Measurements from ENCODE around the gene CPNE7. TPM values are rescaled to one million over a fixed set of nuclear protein-coding genes. Genes with fewer than 3 reads are reported as not detected.

The CPNE7 gene
- total and polyA plus RNA-seq, 2 of the 4 experiments (the other 2 are of a cell fraction) = 5.4 to 17.4 TPM

DNA sequence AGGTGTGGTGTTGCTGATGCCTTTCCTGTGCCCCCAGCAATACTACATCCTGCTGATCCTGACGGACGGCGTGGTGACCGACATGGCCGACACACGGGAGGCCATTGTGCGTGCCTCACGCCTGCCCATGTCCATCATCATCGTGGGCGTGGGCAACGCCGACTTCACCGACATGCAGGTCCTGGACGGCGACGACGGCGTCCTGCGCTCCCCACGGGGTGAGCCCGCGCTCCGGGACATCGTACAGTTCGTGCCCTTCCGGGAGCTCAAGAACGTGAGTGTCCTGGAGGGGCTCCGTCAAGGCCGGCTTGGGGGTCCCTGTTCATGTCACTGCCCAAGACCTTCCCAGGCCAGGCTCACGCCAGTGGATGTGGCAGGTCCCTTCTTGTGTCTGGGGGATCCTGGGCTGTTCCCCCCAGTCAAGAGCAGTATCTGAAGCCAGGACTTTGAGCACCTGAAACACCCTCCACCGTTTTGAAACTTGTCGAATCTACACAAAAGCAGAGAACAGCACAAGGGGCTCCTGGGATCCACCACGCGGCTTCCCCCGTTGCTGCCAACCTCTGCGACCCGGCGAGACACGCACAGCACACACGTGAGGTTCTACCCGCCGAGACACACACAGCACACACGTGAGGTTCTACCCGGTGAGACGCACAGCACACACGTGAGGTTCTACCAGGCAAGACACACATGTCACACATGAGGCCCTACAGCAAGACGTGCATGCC is 19.9 kb downstream of the CPNE7 start:
- Histone ChIP-seq H2AFZ (replicated peaks; ENCODE audit: low read length, poor library complexity) (no peak overlapping the region), H2BK15ac (ENCODE audit: low read depth, low read length) (no peak overlapping the region), H4K8ac (ENCODE audit: low read depth in 2 of 2, low read length in 2 of 2) (no peak overlapping the region), H3K9ac (ENCODE audit: low read depth, low read length) (no peak overlapping the region), H2AK9ac (replicated peaks; ENCODE audit: low read depth, low read length, poor library complexity) (peak overlapping the region; percentile 3), H3K4me3 (ENCODE audit: insufficient read depth, low read depth, low read length) (no peak overlapping the region), H3K56ac (ENCODE audit: extremely low read depth, insufficient read depth, low read length) (no peak overlapping the region), H4K91ac (ENCODE audit: insufficient read depth, low read depth, low read length) (no peak overlapping the region), H3K9me3 (ENCODE audit: control insufficient read depth, insufficient read depth, low read length) (no peaks in the 10 kb centered on the region), H3K36me3 (ENCODE audit: control insufficient read depth, insufficient read depth, low read length) (no peaks in the 10 kb centered on the region; the same call in 1 of the 2 replicates), H3K4ac (ENCODE audit: low read depth, low read length) (no peak overlapping the region), H3K27me3 (ENCODE audit: control insufficient read depth, insufficient read depth, low read length) (no peaks in the 10 kb centered on the region), H3K27ac (ENCODE audit: insufficient read depth, low read length) (no peak overlapping the region), H3K4me1 (ENCODE audit: control insufficient read depth, insufficient read depth, low read length) (no peaks in the 10 kb centered on the region), H4K5ac (ENCODE audit: low read depth, low read length) (no peak overlapping the region), H3K23ac (ENCODE audit: low read depth, low read length) (no peak overlapping the region), H3K14ac (replicated peaks; ENCODE audit: low read depth, low read length) (no peak overlapping the region), H2BK20ac (ENCODE audit: low read depth, low read length) (no peak overlapping the region), H2AK5ac (ENCODE audit: low read depth, low read length) (0 out of 2 replicates have a peak overlapping the region, but pooled peaks have one; percentile 16), H3K9me1 (ENCODE audit: insufficient read depth, low read length) (no peaks in the 10 kb centered on the region; the same call in 1 of the 2 replicates), H4K20me1 (ENCODE audit: insufficient read depth, low read length) (no peaks in the 10 kb centered on the region), H2BK5ac (ENCODE audit: low read depth, low read length, poor library complexity, severe bottlenecking) (no peak overlapping the region), H3K79me1 (ENCODE audit: low read depth in 1 of 2, low read length in 2 of 2) (no peaks in the 10 kb centered on the region), H3K18ac (ENCODE audit: low read depth, low read length) (no peak overlapping the region), H2BK120ac (ENCODE audit: low read depth, low read length) (no peak overlapping the region), H3K4me2 (ENCODE audit: low read depth, low read length) (no peak overlapping the region)
- CTCF ChIA-PET = no interaction called here
- dilution Hi-C loops (cut with HindIII; ENCODE audit: low sequenced_read_pairs, unreplicated experiment) (no loop called here), in situ Hi-C loops (cut with MboI; ENCODE audit: low sequenced_read_pairs) (no loop called here), intact Hi-C loops (cut with micrococcal nuclease) (no loop called here)
- no TSS peak for BruUV-seq (replicated peaks)
- POLR2A ChIA-PET (ENCODE audit: unreplicated experiment) = no interaction called here
- DNase-seq = no peak
- TF ChIP-seq CHD1 (IDR thresholded peaks at IDR 0.05; ENCODE audit: low read depth, low read length) (no peak), SMC3 (IDR thresholded peaks at IDR 0.05; ENCODE audit: low read depth, low read length) (no peak), POLR2A (IDR thresholded peaks at IDR 0.05; ENCODE audit: low read depth, low read length) (no peak), RCOR1 (IDR thresholded peaks at IDR 0.05; ENCODE audit: insufficient replicate concordance, low read length) (no peak), RAD21 (IDR thresholded peaks at IDR 0.05; ENCODE audit: low read length) (no peak), BHLHE40 (IDR thresholded peaks at IDR 0.05; ENCODE audit: low read depth, low read length) (no peak), MXI1 (IDR thresholded peaks at IDR 0.05; ENCODE audit: borderline replicate concordance, low read depth, low read length) (no peak), MAZ (IDR thresholded peaks at IDR 0.05; ENCODE audit: borderline replicate concordance, low read depth, low read length) (no peak), FOS (IDR thresholded peaks at IDR 0.05; ENCODE audit: low read depth, low read length) (no peak), RFX5 (IDR thresholded peaks at IDR 0.05; ENCODE audit: low read depth, low read length) (no peak), MAFK (IDR thresholded peaks at IDR 0.05; ENCODE audit: low read depth, low read length) (no peak), NFE2L2 (IDR thresholded peaks at IDR 0.05; ENCODE audit: low read depth, low read length) (no peak), CEBPB (IDR thresholded peaks at IDR 0.05; ENCODE audit: low read depth, low read length) (no peak), ELK1 (IDR thresholded peaks at IDR 0.05; ENCODE audit: borderline replicate concordance, low read depth, low read length) (no peak)
- TF ChIP-seq, protein P1, sequence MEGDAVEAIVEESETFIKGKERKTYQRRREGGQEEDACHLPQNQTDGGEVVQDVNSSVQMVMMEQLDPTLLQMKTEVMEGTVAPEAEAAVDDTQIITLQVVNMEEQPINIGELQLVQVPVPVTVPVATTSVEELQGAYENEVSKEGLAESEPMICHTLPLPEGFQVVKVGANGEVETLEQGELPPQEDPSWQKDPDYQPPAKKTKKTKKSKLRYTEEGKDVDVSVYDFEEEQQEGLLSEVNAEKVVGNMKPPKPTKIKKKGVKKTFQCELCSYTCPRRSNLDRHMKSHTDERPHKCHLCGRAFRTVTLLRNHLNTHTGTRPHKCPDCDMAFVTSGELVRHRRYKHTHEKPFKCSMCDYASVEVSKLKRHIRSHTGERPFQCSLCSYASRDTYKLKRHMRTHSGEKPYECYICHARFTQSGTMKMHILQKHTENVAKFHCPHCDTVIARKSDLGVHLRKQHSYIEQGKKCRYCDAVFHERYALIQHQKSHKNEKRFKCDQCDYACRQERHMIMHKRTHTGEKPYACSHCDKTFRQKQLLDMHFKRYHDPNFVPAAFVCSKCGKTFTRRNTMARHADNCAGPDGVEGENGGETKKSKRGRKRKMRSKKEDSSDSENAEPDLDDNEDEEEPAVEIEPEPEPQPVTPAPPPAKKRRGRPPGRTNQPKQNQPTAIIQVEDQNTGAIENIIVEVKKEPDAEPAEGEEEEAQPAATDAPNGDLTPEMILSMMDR (conservative IDR thresholded peaks at IDR 0.05; ENCODE audit: low read depth, low read length) = no peak
- TF ChIP-seq, protein P2, sequence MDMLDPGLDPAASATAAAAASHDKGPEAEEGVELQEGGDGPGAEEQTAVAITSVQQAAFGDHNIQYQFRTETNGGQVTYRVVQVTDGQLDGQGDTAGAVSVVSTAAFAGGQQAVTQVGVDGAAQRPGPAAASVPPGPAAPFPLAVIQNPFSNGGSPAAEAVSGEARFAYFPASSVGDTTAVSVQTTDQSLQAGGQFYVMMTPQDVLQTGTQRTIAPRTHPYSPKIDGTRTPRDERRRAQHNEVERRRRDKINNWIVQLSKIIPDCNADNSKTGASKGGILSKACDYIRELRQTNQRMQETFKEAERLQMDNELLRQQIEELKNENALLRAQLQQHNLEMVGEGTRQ (IDR thresholded peaks at IDR 0.05; ENCODE audit: low read depth, low read length) = no peak
- 94% methylated on average over 42 of the region's 47 CpGs; no CpG with 5 or more reads in 1 of the 2 experiments for WGBS, 2 experiments (ENCODE audit: extremely low coverage in 2 of 2, insufficient read length in 1 of 2)
- ATAC-seq (ENCODE audit: low read depth) = no peak
